Large intestine (tissue), 3 donors: ENCODE data around the gene ABCB7. TPM values are rescaled to one million over a fixed set of nuclear protein-coding genes. Genes with fewer than 3 reads are reported as not detected.
"Not testable (repeated sequence)": the region's sequence is repeated elsewhere in the genome, so short reads cannot be mapped to it uniquely, and the experiment has no call there.

Source experiments
- DNase-seq, 2 donors: peaks; one replicate each; pipeline versions ENCODE4 v3.0.0 to v3.0.0-alpha.2; 2013
- H3K27ac ChIP-seq: one replicate; pipeline ENCODE4 v1.5.1; 2013; ENCODE audit warnings: low read length
- H3K27me3 ChIP-seq: 2 replicates; pipeline ENCODE4 v1.6.1; 2013; ENCODE audit warnings: low read length; ENCODE audit not compliant: control insufficient read depth, insufficient read depth
- H3K36me3 ChIP-seq: 2 replicates; pipeline ENCODE4 v1.6.1; 2013; ENCODE audit warnings: low read length; ENCODE audit not compliant: control insufficient read depth, insufficient read depth
- H3K4me1 ChIP-seq: one replicate; pipeline ENCODE4 v1.6.1; 2013; ENCODE audit warnings: low read length; ENCODE audit not compliant: control insufficient read depth, insufficient read depth
- H3K4me3 ChIP-seq: one replicate; pipeline ENCODE4 v1.5.1; 2013; ENCODE audit warnings: low read length
- H3K9me3 ChIP-seq: one replicate; pipeline ENCODE4 v1.6.1; 2013; ENCODE audit warnings: mild to moderate bottlenecking, low read depth, low read length, moderate library complexity; ENCODE audit not compliant: control insufficient read depth
- WGBS: methylation state at CpG from one replicate; pipeline ENCODE4 v1.1.5; 2013; ENCODE audit warnings: low lambda C conversion rate; ENCODE audit not compliant: insufficient coverage; 5-methylcytosine and 5-hydroxymethylcytosine counted together
- polyA plus RNA-seq: library from polyadenylated mRNA; unstranded; fragments of 120-200 nt; gene quantifications from one replicate; pipeline ENCODE4 v1.2.1, GENCODE V29; 2013

ABCB7 gene
- polyA plus RNA-seq, 1 donor: 38.5 TPM

DNA sequence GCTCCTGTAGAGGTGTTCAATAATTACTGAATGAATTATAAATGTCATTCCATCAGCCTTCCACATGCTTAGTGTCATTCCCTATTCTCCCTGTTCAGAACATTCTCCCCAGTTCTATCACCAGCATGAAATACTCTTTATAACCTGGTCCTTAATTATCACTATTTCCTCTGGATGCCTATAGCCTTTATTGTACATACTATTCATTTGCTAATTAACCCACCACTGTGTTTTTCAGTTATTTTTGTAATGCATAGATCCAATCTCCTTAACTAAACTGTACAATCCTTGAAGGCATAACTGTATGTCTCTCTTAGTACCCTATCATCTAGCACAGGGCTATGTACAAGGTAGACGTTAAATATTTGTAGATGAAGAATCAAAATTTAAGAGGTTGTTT is 1.2 kb downstream of the ABCB7 start:
- H3K9me3 ChIP-seq: no peaks in the 10 kb centered on the region
- H3K4me3 ChIP-seq: peak overlapping the region; percentile 56
- H3K4me1 ChIP-seq: peaks cover 2% of the 10 kb centered on the region
- H3K27me3 ChIP-seq: no peaks in the 10 kb centered on the region
- H3K27ac ChIP-seq: no peak overlapping the region
- DNase-seq: no peak
- WGBS: no CpG with 5 or more reads among the region's 1 CpG
- H3K36me3 ChIP-seq: no peaks in the 10 kb centered on the region

DNA sequence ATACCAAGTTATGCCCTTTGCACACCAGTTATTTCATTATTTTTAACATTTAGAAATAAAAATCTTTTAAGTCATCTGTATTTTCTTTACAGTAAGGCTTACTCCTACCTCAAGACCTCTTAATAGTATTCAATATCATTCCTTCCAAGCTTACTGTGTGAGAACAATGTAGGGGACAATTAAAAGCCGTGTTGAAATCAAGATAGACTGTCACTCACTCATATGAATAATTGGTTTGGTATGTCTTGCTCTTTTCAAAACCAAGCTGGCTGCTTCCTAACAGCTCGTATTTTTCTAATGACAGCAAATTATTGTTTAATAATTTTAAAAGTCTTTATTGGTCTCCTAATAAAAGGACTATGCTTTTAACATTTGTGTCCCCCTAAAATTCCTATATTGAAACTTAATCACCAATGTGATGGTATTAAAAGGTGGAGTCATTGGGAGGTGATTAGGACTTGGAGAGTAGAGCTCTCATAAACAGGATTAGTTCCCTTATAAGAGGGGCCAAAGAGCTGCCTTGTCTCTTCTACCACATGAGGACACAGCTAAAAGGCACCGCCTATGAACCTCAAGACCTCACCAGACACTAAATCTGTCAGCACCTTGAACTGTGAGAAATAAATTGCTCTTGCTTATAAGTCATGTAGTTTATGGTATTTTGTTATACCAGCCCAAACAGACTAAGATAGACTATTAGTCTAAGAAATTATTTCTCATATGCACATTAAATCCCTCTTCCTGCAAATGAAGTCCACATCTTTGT is 4.1 kb downstream of the ABCB7 start:
- peak in 1 of 2 donors; percentile 5 for DNase-seq
- Histone ChIP-seq H3K4me3 (no peak overlapping the region), H3K9me3 (no peaks in the 10 kb centered on the region), H3K36me3 (no peaks in the 10 kb centered on the region), H3K27me3 (no peaks in the 10 kb centered on the region), H3K4me1 (peaks cover 2% of the 10 kb centered on the region), H3K27ac (no peak overlapping the region)
- no CpG with 5 or more reads among the region's 3 CpGs for WGBS

DNA sequence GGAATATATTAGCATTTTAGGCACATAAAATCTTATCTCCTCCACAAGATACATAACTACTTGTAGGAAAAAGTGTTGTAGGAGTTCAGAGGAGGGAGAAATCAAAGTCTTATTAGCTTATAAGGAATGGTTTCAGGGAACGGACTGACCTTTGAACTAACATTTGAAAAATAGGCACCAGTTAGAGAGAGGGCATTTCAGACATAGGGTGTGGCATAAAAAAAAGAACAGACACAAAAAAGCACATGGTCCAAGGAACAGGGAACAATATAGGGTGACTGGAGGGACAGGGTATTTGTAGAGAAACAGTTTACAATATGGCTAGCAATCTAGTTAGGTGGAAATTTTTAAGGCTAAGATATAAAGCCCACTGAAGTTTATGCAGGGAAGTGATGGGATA is 6.4 kb downstream of the ABCB7 start:
- Histone ChIP-seq H3K27me3 (no peaks in the 10 kb centered on the region), H3K4me3 (no peak overlapping the region), H3K4me1 (peaks cover 2% of the 10 kb centered on the region), H3K27ac (no peak overlapping the region), H3K36me3 (no peaks in the 10 kb centered on the region), H3K9me3 (no peaks in the 10 kb centered on the region)
- WGBS: no CpG with 5 or more reads among the region's 1 CpG
- DNase-seq: peak in 1 of 2 donors; percentile 33

GRCh38 chrX:75132672-75133071 is 23.4 kb downstream of the ABCB7 start:
- H3K9me3 ChIP-seq: no peaks in the 10 kb centered on the region
- no peaks in the 10 kb centered on the region for H3K4me1 ChIP-seq
- no peak overlapping the region for H3K27ac ChIP-seq
- WGBS: no CpG with 5 or more reads among the region's 5 CpGs
- H3K4me3 ChIP-seq: no peak overlapping the region
- H3K27me3 ChIP-seq: no peaks in the 10 kb centered on the region
- no peak for DNase-seq
- no peaks in the 10 kb centered on the region for H3K36me3 ChIP-seq

GRCh38 chrX:75131973-75132627 is 24.0 kb downstream of the ABCB7 start:
- DNase-seq: no peak
- no peak overlapping the region for H3K27ac ChIP-seq
- no CpG with 5 or more reads among the region's 9 CpGs for WGBS
- H3K36me3 ChIP-seq: no peaks in the 10 kb centered on the region
- H3K27me3 ChIP-seq: no peaks in the 10 kb centered on the region
- H3K4me1 ChIP-seq: no peaks in the 10 kb centered on the region
- no peak overlapping the region for H3K4me3 ChIP-seq
- no peaks in the 10 kb centered on the region for H3K9me3 ChIP-seq

DNA sequence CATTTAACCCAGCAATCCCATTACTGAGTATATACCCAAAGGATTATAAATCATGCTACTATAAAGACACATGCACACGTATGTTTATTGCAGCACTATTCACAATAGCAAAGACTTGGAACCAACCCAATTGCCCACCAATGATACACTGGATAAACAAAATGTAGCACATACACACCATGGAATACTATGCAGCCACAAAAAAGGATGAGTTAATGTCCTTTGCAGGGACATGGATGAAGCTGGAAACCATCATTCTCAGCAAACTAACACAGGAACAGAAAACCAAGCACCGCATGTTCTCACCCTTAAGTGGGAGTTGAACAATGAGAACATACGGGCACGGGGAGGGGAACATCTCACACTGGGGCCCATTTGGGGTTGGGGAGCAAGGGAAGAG is 27.0 kb downstream of the ABCB7 start:
- H3K36me3 ChIP-seq, H3K4me1 ChIP-seq, H3K27ac ChIP-seq, H3K9me3 ChIP-seq, H3K4me3 ChIP-seq, DNase-seq, H3K27me3 ChIP-seq: not testable (repeated sequence)
- no CpG with 5 or more reads among the region's 4 CpGs for WGBS

DNA sequence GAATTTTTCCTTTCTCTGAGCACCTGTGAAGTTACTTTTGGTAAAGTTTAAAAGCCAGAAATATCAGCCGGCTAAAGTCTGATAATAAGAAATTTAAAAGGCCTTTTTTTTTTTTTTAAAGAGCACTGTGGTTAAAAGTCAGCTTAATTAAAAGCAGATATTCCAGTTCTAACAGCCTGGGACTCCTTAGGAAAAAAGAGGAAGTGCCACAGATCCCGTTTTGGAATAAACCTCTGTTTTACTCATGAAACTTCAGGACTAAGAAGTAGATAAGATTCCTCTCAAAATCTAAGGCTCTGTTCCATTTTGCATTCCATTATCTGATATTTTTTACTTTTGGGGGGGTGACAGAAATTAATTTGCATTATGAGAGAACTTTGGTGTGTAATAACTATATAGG is 37.8 kb downstream of the ABCB7 start:
- Histone ChIP-seq H3K36me3 (no peaks in the 10 kb centered on the region), H3K9me3 (no peaks in the 10 kb centered on the region), H3K4me1 (no peaks in the 10 kb centered on the region), H3K4me3 (no peak overlapping the region), H3K27me3 (no peaks in the 10 kb centered on the region), H3K27ac (no peak overlapping the region)
- no peak for DNase-seq
- no CpG with 5 or more reads among the region's 2 CpGs for WGBS

DNA sequence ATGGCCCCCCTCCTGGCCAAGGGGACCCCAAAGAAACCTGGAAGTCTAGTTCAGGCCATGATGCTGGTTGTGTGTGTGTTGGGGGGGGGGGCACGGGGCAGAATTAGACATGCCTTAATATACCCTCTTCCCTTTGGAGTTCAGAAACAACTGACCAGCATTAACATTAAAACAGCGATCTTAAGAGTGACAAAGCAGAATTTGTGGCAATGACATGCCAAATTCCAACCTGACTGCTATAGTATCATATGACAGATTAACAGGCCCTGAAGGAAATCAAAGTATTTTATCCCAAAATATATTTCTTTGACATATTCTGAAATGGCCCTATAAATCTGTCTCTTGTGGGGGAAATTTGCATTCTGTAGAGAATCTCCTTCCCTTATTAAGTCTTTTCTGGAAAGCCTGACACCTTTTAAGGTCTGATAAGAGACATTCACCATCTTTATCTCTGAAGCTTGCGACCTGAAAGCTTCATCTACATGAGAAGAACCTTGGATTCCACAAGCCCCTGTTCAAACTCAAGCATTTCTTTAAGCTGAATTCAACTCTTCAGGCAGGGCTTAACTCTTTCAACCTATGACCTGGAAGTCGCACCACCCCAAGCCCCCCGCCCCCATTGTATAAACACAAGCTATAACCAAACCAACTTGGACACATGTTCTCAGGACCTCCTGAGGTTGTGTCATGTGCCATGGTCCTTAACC is 40.2 kb downstream of the ABCB7 start:
- Histone ChIP-seq H3K27ac (no peak overlapping the region), H3K36me3 (no peaks in the 10 kb centered on the region), H3K4me1 (no peaks in the 10 kb centered on the region), H3K27me3 (no peaks in the 10 kb centered on the region), H3K4me3 (no peak overlapping the region), H3K9me3 (no peaks in the 10 kb centered on the region)
- WGBS: no CpG with 5 or more reads among the region's 5 CpGs
- no peak for DNase-seq

DNA sequence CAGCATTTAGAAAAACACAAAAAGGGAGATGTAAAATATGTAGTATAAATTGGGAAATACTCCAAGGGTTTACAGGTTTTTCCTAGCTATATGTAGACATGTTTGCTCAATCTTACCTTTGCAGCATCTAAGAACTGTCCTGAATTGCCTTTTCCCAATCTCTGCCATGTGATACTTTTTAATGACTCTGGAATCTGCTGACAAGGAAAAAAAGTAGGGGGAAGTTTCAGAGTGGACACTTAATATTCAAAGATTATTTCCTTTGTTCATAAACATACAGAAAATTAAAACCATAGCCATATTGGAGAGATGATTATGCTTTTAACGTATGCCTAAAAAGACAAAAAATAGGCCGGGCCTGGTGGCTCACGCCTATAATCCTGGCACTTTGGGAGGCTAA is 41.4 kb downstream of the ABCB7 start:
- no peaks in the 10 kb centered on the region for H3K9me3 ChIP-seq
- no peaks in the 10 kb centered on the region for H3K4me1 ChIP-seq
- H3K36me3 ChIP-seq: no peaks in the 10 kb centered on the region
- no peak overlapping the region for H3K4me3 ChIP-seq
- no peaks in the 10 kb centered on the region for H3K27me3 ChIP-seq
- DNase-seq: peak in 1 of 2 donors; percentile 3
- H3K27ac ChIP-seq: no peak overlapping the region
- WGBS: no CpG with 5 or more reads among the region's 3 CpGs

DNA sequence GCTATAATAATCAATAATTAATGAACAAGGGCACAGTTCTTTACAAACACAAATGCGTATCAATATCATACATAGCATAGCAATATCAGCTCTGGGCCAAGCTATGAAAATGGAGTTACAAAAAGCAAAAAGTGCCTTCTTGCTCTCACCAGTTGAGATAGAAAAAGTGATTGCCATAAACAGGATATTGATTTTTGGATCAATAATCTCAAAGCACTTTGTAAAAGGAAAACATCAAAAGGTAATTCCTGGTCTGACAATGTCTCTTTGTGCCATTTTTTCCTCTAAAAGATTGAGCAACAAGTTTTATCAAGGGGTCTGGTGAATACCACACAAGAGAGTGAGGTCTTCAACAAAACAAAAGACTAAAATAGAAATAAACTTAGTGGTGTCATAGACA is 42.4 kb downstream of the ABCB7 start:
- H3K27me3 ChIP-seq: no peaks in the 10 kb centered on the region
- no peak overlapping the region for H3K27ac ChIP-seq
- no peak overlapping the region for H3K4me3 ChIP-seq
- no peaks in the 10 kb centered on the region for H3K9me3 ChIP-seq
- no CpG with 5 or more reads among the region's 1 CpG for WGBS
- DNase-seq: no peak
- no peaks in the 10 kb centered on the region for H3K4me1 ChIP-seq
- H3K36me3 ChIP-seq: no peaks in the 10 kb centered on the region
